Neural progenitor cell (in vitro differentiated cells): Measurements from ENCODE around the gene ZBTB46. TPM values are rescaled to one million over a fixed set of nuclear protein-coding genes. Genes with fewer than 3 reads are reported as not detected.
A peak's percentile ranks its signal among the peaks of the same experiment; 100 is the strongest.

Source experiments
- DNase-seq: peaks from one replicate; pipeline ENCODE4 v3.0.0-alpha.2; 2016; ENCODE audit warnings: low spot score
- H2AFZ ChIP-seq: fragments of 200-600 bp; sonication (generic); replicated peaks from 2 replicates; pipeline ENCODE4 v1.6.1; 2016; ENCODE audit warnings: antibody characterized with exemption
- H3F3A ChIP-seq: fragments of 200-600 bp; sonication (generic); 2 replicates; pipeline ENCODE4 v1.6.1; 2016; ENCODE audit warnings: antibody characterized with exemption, low read depth
- H3K27ac ChIP-seq: fragments of 200-600 bp; sonication (generic); 2 replicates; pipeline ENCODE4 v1.5.1; 2016; ENCODE audit warnings: mild to moderate bottlenecking
- H3K27me3 ChIP-seq: fragments of 200-600 bp; sonication (generic); 2 replicates; pipeline ENCODE4 v1.6.1; 2016; ENCODE audit warnings: mild to moderate bottlenecking, moderate library complexity
- H3K36me3 ChIP-seq: fragments of 200-600 bp; sonication (generic); 2 replicates; pipeline ENCODE4 v1.5.1; 2016
- H3K4me1 ChIP-seq: fragments of 200-600 bp; sonication (generic); 2 replicates; pipeline ENCODE4 v1.6.1; 2016; ENCODE audit warnings: mixed run types
- H3K4me2 ChIP-seq: fragments of 200-600 bp; sonication (generic); 2 replicates; pipeline ENCODE4 v1.6.1; 2016
- H3K4me3 ChIP-seq: fragments of 200-600 bp; sonication (generic); 2 replicates; pipeline ENCODE4 v1.5.1; 2016
- H3K79me2 ChIP-seq: fragments of 200-600 bp; sonication (generic); 2 replicates; pipeline ENCODE4 v1.6.1; 2016; ENCODE audit warnings: low read depth
- H3K9ac ChIP-seq: fragments of 200-600 bp; sonication (generic); 2 replicates; pipeline ENCODE4 v1.6.1; 2016
- H3K9me3 ChIP-seq: fragments of 200-600 bp; sonication (generic); 2 replicates; pipeline ENCODE4 v1.5.1; 2016; ENCODE audit warnings: low read depth
- H4K20me1 ChIP-seq: fragments of 200-600 bp; sonication (generic); 2 replicates; pipeline ENCODE4 v1.6.1; 2016; ENCODE audit warnings: low read depth
- H3K27ac Mint-ChIP-seq: 3 replicates; pipeline ENCODE4 v1.8.0; 2021; ENCODE audit warnings: mixed read lengths
- H3K27me3 Mint-ChIP-seq: 2 replicates; pipeline ENCODE4 v1.8.0; 2022; ENCODE audit warnings: low read depth, mild to moderate bottlenecking, inconsistent platforms, moderate library complexity, mixed read lengths; ENCODE audit not compliant: insufficient read depth
- H3K36me3 Mint-ChIP-seq: 3 replicates; pipeline ENCODE4 v1.8.0; 2021; ENCODE audit warnings: mixed read lengths
- H3K4me1 Mint-ChIP-seq: 3 replicates; pipeline ENCODE4 v1.8.0; 2021; ENCODE audit warnings: mixed read lengths
- H3K4me3 Mint-ChIP-seq: 3 replicates; pipeline ENCODE4 v1.8.0; 2021; ENCODE audit warnings: mild to moderate bottlenecking, moderate library complexity, mixed read lengths
- H3K9me3 Mint-ChIP-seq: 3 replicates; pipeline ENCODE4 v1.8.0; 2020; ENCODE audit warnings: mixed read lengths
- EZH2 ChIP-seq: fragments of 200-600 bp; sonication (generic); IDR thresholded peaks from 2 replicates; pipeline ENCODE4 v1.6.1; 2017; ENCODE audit warnings: antibody characterized with exemption, mild to moderate bottlenecking, moderate library complexity
- EZH2phosphoT487 ChIP-seq: fragments of 200-600 bp; sonication (generic); IDR thresholded peaks from 2 replicates; pipeline ENCODE4 v1.6.1; 2017; ENCODE audit warnings: antibody characterized with exemption
- total RNA-seq: library from RNA; depleted of rRNA; stranded (reverse); fragments of >200 nt; gene quantifications from 2 replicates; pipeline ENCODE4 v1.2.3, GENCODE V29; 2015; ENCODE audit warnings: low replicate concordance
- TF ChIP-seq, protein P1 (sequence below): fragments of 200-600 bp; sonication (generic); IDR thresholded peaks from 2 replicates; pipeline ENCODE4 v1.5.1; 2017; ENCODE audit warnings: antibody characterized with exemption, mild to moderate bottlenecking

The ZBTB46 gene
- total RNA-seq, 1 donor from 2014 or later, result 8.1 TPM

DNA sequence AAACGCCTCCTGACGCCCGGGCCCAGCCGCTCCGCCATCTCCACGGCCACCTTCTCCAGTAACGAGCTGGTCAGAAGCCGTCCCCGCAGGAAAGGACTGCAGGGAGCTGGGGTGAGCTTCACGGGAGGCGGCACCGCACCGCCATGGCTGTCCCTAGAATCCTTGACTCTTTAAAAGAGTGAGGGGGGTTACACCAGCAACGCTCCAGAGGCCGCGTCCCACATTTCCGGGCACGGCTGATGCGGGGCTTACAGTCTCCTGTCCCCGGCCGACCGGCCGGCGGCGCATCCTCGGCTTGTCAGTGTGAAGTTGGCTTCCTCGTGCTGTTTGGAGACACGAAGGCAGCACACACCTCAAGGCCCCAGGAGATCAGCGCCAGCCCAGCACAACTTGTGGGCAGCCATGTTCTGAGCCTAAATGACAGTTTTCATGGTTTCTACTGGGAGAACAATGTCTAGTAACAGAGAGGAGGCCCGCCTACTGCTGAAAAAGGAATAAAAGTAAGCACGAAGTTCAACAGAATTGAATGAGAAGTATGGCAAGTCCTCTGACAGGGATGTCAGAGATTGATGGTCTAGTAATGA lies 61.1 kb downstream of the ZBTB46 start:
- H3K27ac ChIP-seq, result no peak overlapping the region
- peaks cover 2% of the 10 kb centered on the region for H3F3A ChIP-seq
- H3K9ac ChIP-seq, result no peak overlapping the region
- no peak overlapping the region for H3K4me2 ChIP-seq
- H3K4me1 ChIP-seq, result no peaks in the 10 kb centered on the region
- H3K36me3 ChIP-seq, result no peaks in the 10 kb centered on the region
- DNase-seq, result no peak
- H3K27ac Mint-ChIP-seq, result no peak overlapping the region
- no peaks in the 10 kb centered on the region for H3K27me3 ChIP-seq
- no peaks in the 10 kb centered on the region for H4K20me1 ChIP-seq
- H3K27me3 Mint-ChIP-seq, result no peaks in the 10 kb centered on the region
- peaks cover 2% of the 10 kb centered on the region for H3K4me1 Mint-ChIP-seq
- no peaks in the 10 kb centered on the region for H3K9me3 Mint-ChIP-seq
- H3K4me3 ChIP-seq, result no peak overlapping the region
- TF ChIP-seq, protein P1, sequence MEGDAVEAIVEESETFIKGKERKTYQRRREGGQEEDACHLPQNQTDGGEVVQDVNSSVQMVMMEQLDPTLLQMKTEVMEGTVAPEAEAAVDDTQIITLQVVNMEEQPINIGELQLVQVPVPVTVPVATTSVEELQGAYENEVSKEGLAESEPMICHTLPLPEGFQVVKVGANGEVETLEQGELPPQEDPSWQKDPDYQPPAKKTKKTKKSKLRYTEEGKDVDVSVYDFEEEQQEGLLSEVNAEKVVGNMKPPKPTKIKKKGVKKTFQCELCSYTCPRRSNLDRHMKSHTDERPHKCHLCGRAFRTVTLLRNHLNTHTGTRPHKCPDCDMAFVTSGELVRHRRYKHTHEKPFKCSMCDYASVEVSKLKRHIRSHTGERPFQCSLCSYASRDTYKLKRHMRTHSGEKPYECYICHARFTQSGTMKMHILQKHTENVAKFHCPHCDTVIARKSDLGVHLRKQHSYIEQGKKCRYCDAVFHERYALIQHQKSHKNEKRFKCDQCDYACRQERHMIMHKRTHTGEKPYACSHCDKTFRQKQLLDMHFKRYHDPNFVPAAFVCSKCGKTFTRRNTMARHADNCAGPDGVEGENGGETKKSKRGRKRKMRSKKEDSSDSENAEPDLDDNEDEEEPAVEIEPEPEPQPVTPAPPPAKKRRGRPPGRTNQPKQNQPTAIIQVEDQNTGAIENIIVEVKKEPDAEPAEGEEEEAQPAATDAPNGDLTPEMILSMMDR, result no peak
- TF ChIP-seq EZH2, result no peak
- TF ChIP-seq EZH2phosphoT487, result no peak
- H3K9me3 ChIP-seq, result no peaks in the 10 kb centered on the region
- H3K36me3 Mint-ChIP-seq, result peaks cover 2% of the 10 kb centered on the region
- no peak overlapping the region for H2AFZ ChIP-seq
- H3K4me3 Mint-ChIP-seq, result no peak overlapping the region
- H3K79me2 ChIP-seq, result no peaks in the 10 kb centered on the region

DNA sequence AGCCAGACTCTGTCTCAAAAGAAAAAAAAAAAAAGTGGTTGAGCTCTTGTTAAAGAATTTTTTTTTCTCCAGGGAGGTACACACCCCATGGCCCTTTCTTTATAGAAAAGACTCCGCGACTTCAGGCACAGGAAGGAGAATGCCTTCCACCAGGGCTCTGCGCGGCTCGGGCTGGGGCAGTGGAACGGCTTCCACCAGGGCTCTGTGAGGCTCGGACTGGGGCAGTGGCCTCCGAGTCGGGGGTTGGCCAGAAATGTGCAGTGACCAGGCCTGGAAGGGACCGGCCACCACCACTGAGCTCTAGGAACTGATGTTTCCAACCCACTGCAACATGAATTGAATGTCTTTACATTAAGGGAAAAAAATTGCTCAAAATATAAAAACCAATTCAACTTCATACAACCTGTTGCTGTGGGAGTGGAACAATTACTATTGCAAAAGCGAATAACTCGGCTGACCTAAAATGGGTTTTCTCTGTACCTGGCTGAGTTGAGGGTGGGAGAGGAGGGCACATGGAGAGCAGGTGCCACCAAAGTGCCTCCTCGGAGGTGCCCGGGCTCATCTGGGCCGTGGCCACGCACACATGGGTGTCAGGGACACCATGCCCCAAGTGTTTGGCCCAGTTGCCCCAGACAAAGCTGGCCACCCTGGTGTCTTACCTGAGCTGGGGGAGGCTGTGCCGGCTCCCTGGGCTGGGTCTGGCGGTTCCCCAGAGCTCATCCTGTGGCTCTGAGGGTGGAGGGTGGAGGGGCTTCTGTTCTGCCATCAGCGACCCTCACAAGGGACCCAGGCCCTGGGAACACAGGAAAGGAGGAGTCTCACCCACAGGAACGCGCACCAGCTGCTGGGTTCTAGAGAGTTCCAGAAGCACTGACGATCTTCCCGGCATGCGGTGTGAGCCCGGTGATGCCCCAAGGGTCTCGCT lies 62.2 kb downstream of the ZBTB46 start:
- Histone ChIP-seq H3K9ac (no peak overlapping the region), H3K4me1 (no peaks in the 10 kb centered on the region), H2AFZ (no peak overlapping the region), H3K9me3 (no peaks in the 10 kb centered on the region), H3K36me3 (no peaks in the 10 kb centered on the region), H3K27ac (no peak overlapping the region), H3F3A (no peaks in the 10 kb centered on the region), H4K20me1 (no peaks in the 10 kb centered on the region), H3K79me2 (no peaks in the 10 kb centered on the region), H3K4me3 (no peak overlapping the region), H3K4me2 (no peak overlapping the region), H3K27me3 (no peaks in the 10 kb centered on the region)
- DNase-seq, result no peak
- H3K4me3 Mint-ChIP-seq, result no peak overlapping the region
- no peak for TF ChIP-seq EZH2
- TF ChIP-seq, protein P1, result no peak
- no peak for TF ChIP-seq EZH2phosphoT487
- H3K36me3 Mint-ChIP-seq, result peaks cover 2% of the 10 kb centered on the region
- H3K27ac Mint-ChIP-seq, result peak overlapping the region; percentile 66
- H3K27me3 Mint-ChIP-seq, result no peaks in the 10 kb centered on the region
- no peaks in the 10 kb centered on the region for H3K4me1 Mint-ChIP-seq
- no peaks in the 10 kb centered on the region for H3K9me3 Mint-ChIP-seq

DNA sequence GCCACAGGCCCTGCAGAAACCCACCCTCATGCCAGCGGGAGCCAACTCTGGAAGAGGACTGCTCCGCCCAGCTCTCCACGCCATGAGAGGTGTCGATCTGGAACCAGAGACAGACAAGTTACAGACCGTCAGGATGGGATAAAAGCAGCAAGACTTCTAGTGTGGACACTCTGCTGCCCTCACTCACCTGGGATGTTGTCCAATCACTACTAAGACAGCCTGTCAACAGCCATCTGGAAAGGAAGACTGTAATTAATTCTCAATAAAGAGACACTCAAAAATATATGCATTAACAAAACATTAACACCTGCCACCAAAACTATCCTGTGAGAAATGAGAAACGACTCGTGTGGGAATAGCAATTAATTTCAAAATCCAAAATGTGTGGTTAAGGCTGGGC lies 63.2 kb downstream of the ZBTB46 start:
- no peaks in the 10 kb centered on the region for H3K36me3 ChIP-seq
- peaks cover 4% of the 10 kb centered on the region for H3K36me3 Mint-ChIP-seq
- H3K27me3 ChIP-seq, result no peaks in the 10 kb centered on the region
- H3K27me3 Mint-ChIP-seq, result no peaks in the 10 kb centered on the region
- H3K4me1 Mint-ChIP-seq, result no peaks in the 10 kb centered on the region
- no peak overlapping the region for H3K4me3 Mint-ChIP-seq
- TF ChIP-seq, protein P1, result no peak
- no peak for TF ChIP-seq EZH2phosphoT487
- TF ChIP-seq EZH2, result no peak
- no peaks in the 10 kb centered on the region for H3F3A ChIP-seq
- H3K4me2 ChIP-seq, result no peak overlapping the region
- H3K4me3 ChIP-seq, result no peak overlapping the region
- H3K4me1 ChIP-seq, result no peaks in the 10 kb centered on the region
- no peaks in the 10 kb centered on the region for H3K79me2 ChIP-seq
- no peak for DNase-seq
- no peaks in the 10 kb centered on the region for H3K9me3 ChIP-seq
- no peak overlapping the region for H3K9ac ChIP-seq
- no peak overlapping the region for H3K27ac ChIP-seq
- no peak overlapping the region for H2AFZ ChIP-seq
- no peaks in the 10 kb centered on the region for H4K20me1 ChIP-seq
- H3K9me3 Mint-ChIP-seq, result no peaks in the 10 kb centered on the region
- H3K27ac Mint-ChIP-seq, result no peak overlapping the region
